HepG2 (cell line): ENCODE measurements around the gene KDM4E. TPM values are rescaled to one million over a fixed set of nuclear protein-coding genes. Genes with fewer than 3 reads are reported as not detected.

ENCODE experiments used
- ATAC-seq: fragments of 200-7000 bp; cut with Tn5 transposase; 3 replicates; pipeline ENCODE4 v1.9.1; 2020; ENCODE audit warnings: mild to moderate bottlenecking, moderate library complexity
- BruUV-seq: library from RNA; stranded (reverse); fragments of 400-500 nt; replicated peaks from 2 replicates; lab custom pipeline; 2021; lab: Mats Ljungman, UMichigan
- CTCF ChIA-PET: fragments of 300-600 bp; formaldehyde crosslinking; extraction: SDS; loops from one replicate; lab custom pipeline; 2021; ENCODE audit warnings: low total read pairs, inconsistent platforms, low intra/inter-chr PET ratio; lab: Yijun Ruan, JAX
- POLR2A ChIA-PET: fragments of 350-600 bp; sonication (Branson Sonifier 250); formaldehyde crosslinking; loops from one replicate; lab custom pipeline; 2020; ENCODE audit warnings: antibody characterized with exemption, inconsistent platforms; lab: Yijun Ruan, JAX
- DNase-seq: peaks from one replicate; pipeline ENCODE4 v3.0.0-alpha.2; 2015; ENCODE audit warnings: low spot score
- FAIRE-seq: peaks from 3 replicates; lab custom pipeline; 2011; peaks lifted over from hg19 to GRCh38; lab: Jason Lieb, UNC
- H2AFZ ChIP-seq: one replicate; pipeline ENCODE4 v1.6.1; 2011; ENCODE audit warnings: low read length, inconsistent platforms
- H3K27ac ChIP-seq: fragments of 300-600 bp; 3 replicates; pipeline ENCODE4 v1.8.0; 2011; ENCODE audit warnings: mixed run types, mild to moderate bottlenecking, mixed read lengths, low read length, inconsistent platforms; ENCODE audit not compliant: insufficient read depth; ENCODE audit errors: extremely low read length
- H3K27me3 ChIP-seq, 2 experiments: fragments of 200-600 bp in 1 of 2; 2 replicates in 1 of 2; 3 replicates in 1 of 2; pipeline versions ENCODE4 v1.6.0 to v1.8.0; 2011; ENCODE audit warnings: low read length in 2 of 2, mild to moderate bottlenecking in 2 of 2, moderate library complexity in 2 of 2, inconsistent platforms in 1 of 2; ENCODE audit not compliant: insufficient read depth in 2 of 2, control insufficient read depth in 1 of 2
- H3K36me3 ChIP-seq, 2 experiments: fragments of 200-600 bp in 1 of 2; replicated peaks in 1 of 2; 2 replicates in 1 of 2; 3 replicates in 1 of 2; pipeline versions ENCODE4 v1.5.1 to v1.8.0; 2011; ENCODE audit warnings: low read length in 2 of 2, inconsistent platforms in 1 of 2; ENCODE audit not compliant: insufficient read depth in 2 of 2, control insufficient read depth in 1 of 2
- H3K4me1 ChIP-seq: 2 replicates; pipeline ENCODE4 v1.5.1; 2012; ENCODE audit warnings: low read length, inconsistent platforms; ENCODE audit not compliant: insufficient read depth
- H3K4me2 ChIP-seq: 2 replicates; pipeline ENCODE4 v1.6.0; 2011; ENCODE audit warnings: low read depth, low read length, inconsistent platforms
- H3K4me3 ChIP-seq, 3 experiments: fragments of 200-600 bp in 1 of 3; sonication (generic), shearing (Covaris generic) in 1 of 3; replicated peaks in 1 of 3; 2 replicates each; pipeline ENCODE4 v1.5.1; 2011 to 2016; ENCODE audit warnings: low read length in 3 of 3, inconsistent platforms in 2 of 3, low read depth in 2 of 3, mild to moderate bottlenecking in 2 of 3, control low read depth in 1 of 3, mixed read lengths in 1 of 3; ENCODE audit not compliant: insufficient read depth in 1 of 3
- H3K79me2 ChIP-seq: one replicate; pipeline ENCODE4 v1.6.1; 2011; ENCODE audit warnings: low read length, inconsistent platforms; ENCODE audit not compliant: insufficient read depth
- H3K9ac ChIP-seq: 2 replicates; pipeline ENCODE4 v1.6.0; 2011; ENCODE audit warnings: mild to moderate bottlenecking, low read depth, low read length, inconsistent platforms; ENCODE audit not compliant: insufficient read depth
- H3K9me3 ChIP-seq: 2 replicates; pipeline ENCODE4 v1.5.1; 2012; ENCODE audit warnings: mild to moderate bottlenecking, low read length
- H4K20me1 ChIP-seq: 2 replicates; pipeline ENCODE4 v1.6.0; 2011; ENCODE audit warnings: inconsistent platforms, mild to moderate bottlenecking, low read length, moderate library complexity; ENCODE audit not compliant: insufficient read depth
- ARHGAP35 ChIP-seq: sonication (generic); formaldehyde crosslinking; IDR thresholded peaks from 2 replicates; pipeline ENCODE4 v1.9.0; 2022; ENCODE audit warnings: mild to moderate bottlenecking, inconsistent platforms, moderate library complexity, missing genetic modification reagents, borderline replicate concordance
- ARID2 ChIP-seq: sonication (generic); formaldehyde crosslinking; IDR thresholded peaks from 2 replicates; pipeline ENCODE4 v1.8.1; 2022; ENCODE audit warnings: mild to moderate bottlenecking, missing genetic modification reagents, borderline replicate concordance
- CREB1 ChIP-seq, 2 experiments: fragments of 450-650 bp in 1 of 2; IDR thresholded peaks; 2 replicates each; pipeline ENCODE4 v1.6.1; 2016 to 2017; ENCODE audit warnings: control low read depth in 1 of 2, mild to moderate bottlenecking in 1 of 2, missing compliant biosample characterization in 1 of 2, missing genetic modification characterization in 1 of 2
- EEA1 ChIP-seq: sonication (generic); formaldehyde crosslinking; IDR thresholded peaks from 2 replicates; pipeline ENCODE4 v1.5.1; 2020; ENCODE audit warnings: mild to moderate bottlenecking, missing genetic modification reagents, borderline replicate concordance
- HMGA1 ChIP-seq: sonication (generic); formaldehyde crosslinking; conservative IDR thresholded peaks from 2 replicates; pipeline ENCODE4 v1.4.0; 2020; ENCODE audit warnings: missing genetic modification reagents
- NFE2L1 ChIP-seq: sonication (generic); formaldehyde crosslinking; IDR thresholded peaks from 2 replicates; pipeline ENCODE4 v1.4.0; 2020; ENCODE audit warnings: missing genetic modification reagents, mild to moderate bottlenecking, borderline replicate concordance
- NFIC ChIP-seq: IDR thresholded peaks from 2 replicates; pipeline ENCODE4 v1.6.1; 2012; ENCODE audit warnings: mild to moderate bottlenecking, low read length, inconsistent platforms
- POLR2G ChIP-seq: fragments of 200-400 bp; formaldehyde crosslinking; IDR thresholded peaks from 2 replicates; pipeline ENCODE4 v1.6.1; 2018; ENCODE audit warnings: mild to moderate bottlenecking, low read depth, low read length, moderate library complexity
- SMARCE1 ChIP-seq: fragments of 450-650 bp; IDR thresholded peaks from 2 replicates; pipeline ENCODE4 v1.6.1; 2017; ENCODE audit warnings: borderline replicate concordance
- SNAPC5 ChIP-seq: sonication (generic); formaldehyde crosslinking; IDR thresholded peaks from 2 replicates; pipeline ENCODE4 v1.8.1; 2023; ENCODE audit warnings: mild to moderate bottlenecking, missing genetic modification reagents, borderline replicate concordance
- SRF ChIP-seq: IDR thresholded peaks from 2 replicates; pipeline ENCODE4 v1.6.1; 2011; ENCODE audit warnings: mild to moderate bottlenecking, low read depth, low read length, moderate library complexity
- ZNF10 ChIP-seq: sonication (generic); formaldehyde crosslinking; IDR thresholded peaks from 2 replicates; pipeline ENCODE4 v1.4.0; 2020; ENCODE audit warnings: mild to moderate bottlenecking, low read depth, missing genetic modification reagents, borderline replicate concordance
- ZNF441 ChIP-seq: sonication (generic); formaldehyde crosslinking; IDR thresholded peaks from 2 replicates; pipeline ENCODE4 v1.7.0; 2021; ENCODE audit warnings: missing genetic modification reagents, borderline replicate concordance
- ZNF768 ChIP-seq: sonication (generic); formaldehyde crosslinking; IDR thresholded peaks from 2 replicates; pipeline ENCODE4 v1.4.0; 2020; ENCODE audit warnings: missing genetic modification reagents
- ZNF850 ChIP-seq: sonication (generic); formaldehyde crosslinking; conservative IDR thresholded peaks from 2 replicates; pipeline ENCODE4 v1.9.0; 2021; ENCODE audit warnings: mild to moderate bottlenecking, missing genetic modification reagents
- WGBS: methylation state at CpG from one replicate; pipeline ENCODE4 v1.1.6; 2017; ENCODE audit warnings: low lambda C conversion rate; 5-methylcytosine and 5-hydroxymethylcytosine counted together
- in situ Hi-C: cut with HindIII; loops from 2 replicates; pipeline ENCODE4 v1.10.0; 2017; ENCODE audit warnings: low pct_unique_long_range_greater_than_20kb; ENCODE audit not compliant: extremely low pct_ligation_motif_present
- intact Hi-C: fragments of 100-400 bp; cut with micrococcal nuclease; formaldehyde crosslinking; loops from one replicate; pipeline ENCODE4 v1.10.0; 2022; ENCODE audit not compliant: unreplicated experiment
- polyA plus RNA-seq, 8 experiments: library from polyadenylated mRNA; depleted of rRNA in 3 of 8; stranded (reverse) in 7 of 8; unstranded in 1 of 8; fragments of >200 nt; fragmentation: Illumina TruSeq in 4 of 8; extraction: Trizol in 4 of 8; gene quantifications; 2 replicates each; pipeline versions ENCODE4 v1.2.1 to v1.2.3, GENCODE V29; 2011 to 2016; ENCODE audit warnings: low read depth in 4 of 8, missing spikeins in 1 of 8, mixed read lengths in 1 of 8; ENCODE audit not compliant: insufficient read depth in 1 of 8
- total RNA-seq, 5 experiments: library from RNA; depleted of rRNA; stranded (reverse); fragments of >200 nt; fragmentation: Illumina TruSeq; extraction: Trizol; gene quantifications; 2 replicates each; pipeline ENCODE4 v1.2.3, GENCODE V29; 2016; ENCODE audit warnings: low read depth in 1 of 5
- TF ChIP-seq, protein P1 (sequence below): sonication (generic); formaldehyde crosslinking; IDR thresholded peaks from 2 replicates; pipeline ENCODE4 v1.9.0; 2021; ENCODE audit warnings: missing genetic modification reagents, borderline replicate concordance
- TF ChIP-seq, protein P2 (sequence below): sonication (generic); formaldehyde crosslinking; IDR thresholded peaks from 2 replicates; pipeline ENCODE4 v1.8.0; 2022; ENCODE audit warnings: mild to moderate bottlenecking, missing genetic modification reagents; ENCODE audit not compliant: insufficient replicate concordance

KDM4E gene
- total and polyA plus RNA-seq, 2 of the 13 experiments (the other 11 are each of a cell fraction or from before 2014, with no cell fraction given): not detected

DNA sequence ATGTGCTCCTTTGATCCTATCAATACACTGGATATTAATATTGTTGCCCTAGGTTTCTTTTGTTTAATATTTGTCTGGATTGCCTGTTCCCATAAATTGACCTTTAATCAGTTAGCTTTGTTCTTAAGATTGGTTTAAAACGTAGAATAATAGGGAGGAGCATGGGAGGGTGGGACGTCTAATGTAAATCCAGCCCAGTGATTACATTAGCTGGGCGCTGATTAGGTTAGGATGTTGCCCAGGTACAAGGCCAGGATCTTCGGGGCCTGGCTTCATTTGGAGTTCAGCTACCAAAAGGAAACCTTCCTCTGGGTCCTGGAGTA is 41.6 kb downstream of the KDM4E start, which contains the start of gene SRSF8 (continued):
- TF ChIP-seq SNAPC5 (CRISPR knock-in tag): peak; percentile 34; the same call in 1 of the 2 replicates
- no peak for TF ChIP-seq ZNF850 (CRISPR knock-in tag)
- TF ChIP-seq NFE2L1 (CRISPR knock-in tag): no peak

DNA sequence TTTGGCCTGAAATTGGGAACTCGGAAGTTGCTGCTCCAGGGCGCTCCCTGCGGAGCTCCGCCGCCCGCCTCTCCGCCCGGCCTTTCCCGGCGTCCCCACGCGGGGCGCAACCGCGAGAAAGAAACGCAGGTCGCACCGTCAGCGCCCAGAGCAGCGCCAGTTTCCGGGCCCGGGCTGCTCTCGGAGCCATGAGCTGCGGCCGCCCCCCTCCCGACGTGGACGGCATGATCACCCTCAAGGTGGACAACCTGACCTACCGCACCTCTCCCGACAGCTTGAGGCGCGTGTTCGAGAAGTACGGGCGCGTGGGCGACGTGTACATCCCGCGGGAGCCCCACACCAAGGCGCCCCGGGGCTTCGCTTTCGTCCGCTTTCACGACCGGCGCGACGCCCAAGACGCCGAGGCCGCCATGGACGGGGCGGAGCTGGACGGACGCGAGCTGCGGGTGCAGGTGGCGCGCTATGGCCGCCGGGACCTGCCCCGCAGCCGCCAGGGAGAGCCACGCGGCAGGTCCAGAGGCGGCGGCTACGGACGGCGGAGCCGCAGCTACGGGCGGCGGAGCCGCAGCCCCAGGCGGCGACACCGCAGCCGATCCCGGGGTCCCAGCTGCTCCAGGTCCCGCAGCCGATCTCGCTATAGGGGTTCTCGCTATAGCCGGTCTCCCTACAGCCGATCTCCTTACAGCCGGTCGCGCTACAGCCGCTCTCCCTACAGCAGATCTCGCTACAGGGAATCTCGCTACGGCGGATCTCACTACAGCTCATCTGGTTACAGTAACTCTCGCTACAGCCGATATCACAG is 42.2 kb downstream of the KDM4E start:
- intact Hi-C loops: loop anchor here (1.0 to 10.0 kb wide), 2 partner anchors 82 to 552 kb away; partner anchors contain the start of gene C11orf97
- peak overlapping the region; percentile 76 for H2AFZ ChIP-seq
- CTCF ChIA-PET: no interaction called here
- POLR2A ChIA-PET: interaction anchor here (0.6 to 3.5 kb wide), 17 partner anchors 9 to 1321 kb away, joined by 3 to 48 read pairs (median 4); partner anchors contain the start of genes CEP57, CWC15, ENDOD1 and FAM76B
- FAIRE-seq (no peak), ATAC-seq (peak; percentile 91), DNase-seq (peak; percentile 57)
- no TSS peak for BruUV-seq
- H3K4me1 ChIP-seq: peaks cover 18% of the 10 kb centered on the region
- in situ Hi-C loops: loop anchor here (10.0 kb wide), 1 partner anchor 638 kb away; no protein-coding TSS in a partner anchor
- peak overlapping the region; percentile 94 for H3K9ac ChIP-seq
- H3K36me3 ChIP-seq: no peaks in the 10 kb centered on the region
- H3K9me3 ChIP-seq: no peaks in the 10 kb centered on the region
- H3K79me2 ChIP-seq: peaks cover 24% of the 10 kb centered on the region
- H3K27ac ChIP-seq: peak overlapping the region; percentile 93
- WGBS: 2% methylated on average over 8 of the region's 98 CpGs
- H4K20me1 ChIP-seq: peaks cover 3% of the 10 kb centered on the region; the same call in 1 of the 2 replicates
- H3K27me3 ChIP-seq: no peaks in the 10 kb centered on the region; a peak in 1 of 5 replicates
- H3K4me3 ChIP-seq: peak overlapping the region; percentile 80 to 97 (median 93)
- peak overlapping the region; percentile 82 for H3K4me2 ChIP-seq
- no peak for TF ChIP-seq HMGA1 (CRISPR knock-in tag)
- no peak for TF ChIP-seq SMARCE1
- TF ChIP-seq POLR2G: peak; percentile 79
- TF ChIP-seq, protein P1, sequence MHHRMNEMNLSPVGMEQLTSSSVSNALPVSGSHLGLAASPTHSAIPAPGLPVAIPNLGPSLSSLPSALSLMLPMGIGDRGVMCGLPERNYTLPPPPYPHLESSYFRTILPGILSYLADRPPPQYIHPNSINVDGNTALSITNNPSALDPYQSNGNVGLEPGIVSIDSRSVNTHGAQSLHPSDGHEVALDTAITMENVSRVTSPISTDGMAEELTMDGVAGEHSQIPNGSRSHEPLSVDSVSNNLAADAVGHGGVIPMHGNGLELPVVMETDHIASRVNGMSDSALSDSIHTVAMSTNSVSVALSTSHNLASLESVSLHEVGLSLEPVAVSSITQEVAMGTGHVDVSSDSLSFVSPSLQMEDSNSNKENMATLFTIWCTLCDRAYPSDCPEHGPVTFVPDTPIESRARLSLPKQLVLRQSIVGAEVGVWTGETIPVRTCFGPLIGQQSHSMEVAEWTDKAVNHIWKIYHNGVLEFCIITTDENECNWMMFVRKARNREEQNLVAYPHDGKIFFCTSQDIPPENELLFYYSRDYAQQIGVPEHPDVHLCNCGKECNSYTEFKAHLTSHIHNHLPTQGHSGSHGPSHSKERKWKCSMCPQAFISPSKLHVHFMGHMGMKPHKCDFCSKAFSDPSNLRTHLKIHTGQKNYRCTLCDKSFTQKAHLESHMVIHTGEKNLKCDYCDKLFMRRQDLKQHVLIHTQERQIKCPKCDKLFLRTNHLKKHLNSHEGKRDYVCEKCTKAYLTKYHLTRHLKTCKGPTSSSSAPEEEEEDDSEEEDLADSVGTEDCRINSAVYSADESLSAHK (CRISPR knock-in tag): no peak
- no peak for TF ChIP-seq ZNF10
- TF ChIP-seq, protein P2, sequence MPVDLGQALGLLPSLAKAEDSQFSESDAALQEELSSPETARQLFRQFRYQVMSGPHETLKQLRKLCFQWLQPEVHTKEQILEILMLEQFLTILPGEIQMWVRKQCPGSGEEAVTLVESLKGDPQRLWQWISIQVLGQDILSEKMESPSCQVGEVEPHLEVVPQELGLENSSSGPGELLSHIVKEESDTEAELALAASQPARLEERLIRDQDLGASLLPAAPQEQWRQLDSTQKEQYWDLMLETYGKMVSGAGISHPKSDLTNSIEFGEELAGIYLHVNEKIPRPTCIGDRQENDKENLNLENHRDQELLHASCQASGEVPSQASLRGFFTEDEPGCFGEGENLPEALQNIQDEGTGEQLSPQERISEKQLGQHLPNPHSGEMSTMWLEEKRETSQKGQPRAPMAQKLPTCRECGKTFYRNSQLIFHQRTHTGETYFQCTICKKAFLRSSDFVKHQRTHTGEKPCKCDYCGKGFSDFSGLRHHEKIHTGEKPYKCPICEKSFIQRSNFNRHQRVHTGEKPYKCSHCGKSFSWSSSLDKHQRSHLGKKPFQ (CRISPR knock-in tag): peak; percentile 73
- 0 out of 2 replicates have a peak, but pooled peaks have one; percentile 38 for TF ChIP-seq EEA1 (CRISPR knock-in tag)
- no peak; the same call in 1 of the 2 replicates for TF ChIP-seq ZNF768 (CRISPR knock-in tag)
- peak; percentile 89; the same call in 1 of the 2 replicates for TF ChIP-seq ARID2 (CRISPR knock-in tag)
- TF ChIP-seq NFIC: no peak
- no peak; the same call in 1 of the 2 replicates for TF ChIP-seq ARHGAP35 (CRISPR knock-in tag)
- no peak for TF ChIP-seq CREB1 (IDR thresholded peaks at IDR 0.05)
- no peak for TF ChIP-seq CREB1 (CRISPR knock-in tag; IDR thresholded peaks at IDR 0.05)
- no peak for TF ChIP-seq SRF
- peak; percentile 61; the same call in 1 of the 2 replicates for TF ChIP-seq ZNF441 (CRISPR knock-in tag)
